Endothelial cell of umbilical vein (primary cell): Measurements from ENCODE around the gene ST6GALNAC3.

Experiments used
- CTCF ChIP-seq, 2 donors: IDR thresholded peaks; 1 replicate in 1 of 2; 2 replicates in 1 of 2; pipeline ENCODE4 v1.5.1; 2011; ENCODE audit warnings: low read length in 2 of 2, mild to moderate bottlenecking in 2 of 2, moderate library complexity in 2 of 2, control low read depth in 1 of 2, inconsistent platforms in 1 of 2, low read depth in 1 of 2; ENCODE audit not compliant: insufficient read depth in 1 of 2; ENCODE audit errors: extremely low read depth in 1 of 2
- JUN ChIP-seq: IDR thresholded peaks from 2 replicates; pipeline ENCODE4 v1.6.1; 2011; ENCODE audit warnings: borderline replicate concordance, low read depth; ENCODE audit not compliant: insufficient read length, insufficient read depth
- MAX ChIP-seq: IDR thresholded peaks from 2 replicates; pipeline ENCODE4 v1.6.1; 2011; ENCODE audit not compliant: insufficient read depth, insufficient read length
- MYC ChIP-seq: IDR thresholded peaks from one replicate; pipeline ENCODE4 v1.6.1; 2011; ENCODE audit warnings: mild to moderate bottlenecking, low read depth, low read length
- POLR2A ChIP-seq: IDR thresholded peaks from 2 replicates; pipeline ENCODE4 v1.6.1; 2012; ENCODE audit warnings: low read depth, mild to moderate bottlenecking, control low read depth, low read length
- POLR2AphosphoS5 ChIP-seq: IDR thresholded peaks from 2 replicates; pipeline ENCODE4 v1.6.1; 2012; ENCODE audit warnings: low read depth, mild to moderate bottlenecking, control low read depth, low read length, moderate library complexity; ENCODE audit not compliant: insufficient read depth

DNA sequence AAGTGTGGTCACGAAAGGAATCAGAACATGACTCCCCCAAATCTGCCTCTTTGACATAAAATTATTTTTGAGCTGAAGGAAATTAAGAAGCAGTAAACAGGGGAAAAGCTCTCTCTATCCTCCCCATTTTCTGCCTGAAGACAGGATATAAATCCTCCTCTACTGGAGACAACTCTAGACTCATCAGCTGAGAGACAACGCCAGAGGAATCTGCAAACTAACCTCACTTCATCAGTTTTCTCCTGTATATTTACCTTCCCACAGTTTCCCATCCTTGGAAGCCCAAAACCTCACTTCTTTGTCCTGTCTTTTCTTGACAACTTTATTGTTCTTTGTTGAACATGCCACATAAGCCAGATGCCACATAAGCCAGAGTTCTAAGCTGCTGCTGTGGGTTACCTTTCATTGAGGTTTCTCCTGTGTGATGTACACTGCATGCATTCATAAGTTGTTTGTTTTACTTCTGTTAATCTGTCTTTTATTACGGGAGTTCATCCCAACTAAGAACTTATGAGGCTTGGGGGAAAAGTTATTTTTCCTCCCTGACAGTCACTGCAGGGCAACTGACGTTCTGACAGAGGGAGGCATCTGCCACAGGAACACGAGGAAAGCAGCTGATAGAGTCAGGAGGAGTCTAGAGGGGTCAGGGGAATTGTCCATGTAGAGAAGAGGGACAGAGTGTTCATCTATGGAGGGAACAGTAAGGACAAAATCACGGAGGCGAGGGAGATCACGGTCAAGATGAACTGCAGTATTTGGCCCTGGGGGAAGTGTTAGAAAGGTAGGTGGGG, 19.2 kb downstream of the ST6GALNAC3 start:
- no peak for TF ChIP-seq CTCF (IDR thresholded peaks at IDR 0.05; ENCODE audit: extremely low read depth in 1 of 2, insufficient read depth in 1 of 2, low read depth in 1 of 2, low read length in 2 of 2)
- no peak for TF ChIP-seq POLR2AphosphoS5
- no peak for TF ChIP-seq MAX
- no peak for TF ChIP-seq POLR2A
- no peak for TF ChIP-seq MYC
- no peak for TF ChIP-seq JUN
